SKM-1 treated with dmso at 0.1 percent for 144 hours (cell line): ENCODE results near the gene DPY19L3.
"Not testable (repeated sequence)": the region's sequence is repeated elsewhere in the genome, so short reads cannot be mapped to it uniquely, and the experiment has no call there.

Experiments used
- DNase-seq: peaks from one replicate; lab custom pipeline; 2025; ENCODE audit not compliant: unreplicated experiment; lab: John Stamatoyannopoulos, UW

Gene DPY19L3

GRCh38 chr19:32442650-32443049 lies 37.1 kb downstream of the DPY19L3 start:
- no peak for DNase-seq

DNA sequence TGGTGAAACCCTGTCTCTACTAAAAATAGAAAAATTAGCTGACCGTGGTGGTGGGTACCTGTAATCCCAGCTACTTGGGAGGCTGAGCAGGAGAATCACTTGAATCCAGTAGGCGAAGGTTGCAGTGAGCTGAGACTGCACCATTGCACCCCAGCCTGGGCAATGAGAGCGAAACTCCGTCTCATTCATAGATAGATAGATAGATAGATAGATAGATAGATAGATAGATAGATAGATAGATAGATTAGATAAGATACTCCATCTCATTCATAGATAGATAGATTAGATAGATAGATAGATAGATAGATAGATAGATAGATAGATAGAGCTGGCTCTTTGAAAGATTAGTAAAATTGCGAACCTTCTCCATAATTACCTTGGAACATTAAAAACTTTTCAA lies 42.0 kb downstream of the DPY19L3 start:
- DNase-seq, result not testable (repeated sequence)

GRCh38 chr19:32448026-32448425 lies 42.5 kb downstream of the DPY19L3 start:
- no peak for DNase-seq

- DNase-seq, result no peak
Measured at GRCh38 chr19:32450217-32450616, 44.6 kb downstream of the DPY19L3 start.

DNA sequence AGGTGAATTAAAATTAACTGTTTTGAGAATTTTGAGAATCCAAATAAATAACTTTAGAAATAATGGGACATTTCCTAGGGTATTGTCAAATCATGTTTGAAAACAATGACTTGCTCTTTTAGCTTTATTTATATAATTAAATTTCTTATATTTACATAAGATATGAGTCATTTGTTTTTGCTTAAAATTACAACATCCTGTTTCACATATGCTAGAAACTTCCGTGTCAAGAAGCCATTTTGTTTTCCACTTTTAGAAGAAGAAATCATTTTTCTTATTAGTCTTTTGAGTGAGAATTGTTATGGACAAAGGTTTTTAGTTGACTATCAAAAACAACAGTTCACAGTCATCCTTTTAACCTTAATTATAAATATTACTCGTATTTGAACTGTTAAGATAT lies 48.2 kb downstream of the DPY19L3 start:
- DNase-seq, result no peak

DNA sequence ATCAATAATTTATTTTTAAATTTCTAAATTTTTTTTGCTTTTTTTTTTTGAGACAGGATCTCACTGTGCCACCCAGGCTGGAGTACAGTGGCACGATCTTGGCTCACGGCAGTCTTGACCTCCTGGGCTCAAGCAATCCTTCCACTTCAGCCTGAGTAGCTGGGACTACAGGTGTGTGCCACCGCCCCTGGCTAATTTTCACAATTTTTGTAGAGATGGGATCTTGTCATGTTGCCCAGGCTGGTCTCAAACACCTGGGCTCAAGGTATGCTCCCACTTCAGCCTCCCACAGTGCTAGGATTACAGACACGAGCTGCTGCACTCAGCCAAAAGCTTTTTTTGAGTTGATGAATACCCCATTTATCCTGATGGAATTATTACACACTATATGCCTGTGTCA lies 50.8 kb downstream of the DPY19L3 start:
- no peak for DNase-seq

DNA sequence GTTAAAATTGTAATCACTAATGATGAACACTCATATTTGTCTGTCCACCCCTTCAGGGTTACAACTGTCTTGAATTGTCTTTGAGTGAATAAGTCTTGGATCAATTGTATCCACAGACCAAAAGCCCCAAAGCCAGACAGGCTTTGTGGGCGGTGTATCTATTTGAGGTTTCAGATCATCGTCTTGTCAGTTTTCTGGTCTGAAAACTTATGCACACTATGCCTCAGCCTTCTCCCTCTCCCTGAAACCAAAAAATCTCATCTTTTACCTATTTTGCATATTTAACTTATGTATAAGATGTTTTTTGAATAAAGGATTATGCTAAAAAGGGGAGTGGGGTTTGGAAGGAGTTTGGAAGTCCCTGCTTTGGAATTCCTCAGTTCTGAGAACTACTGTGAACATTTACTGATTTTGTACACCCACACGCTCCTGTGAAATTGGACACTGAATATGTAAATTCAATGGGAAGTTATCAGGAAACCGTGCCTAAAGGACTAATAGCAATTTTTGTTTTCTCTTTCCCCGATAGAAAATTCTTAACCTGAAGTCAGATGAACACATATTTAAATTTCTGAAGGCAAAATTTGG lies 52.1 kb downstream of the DPY19L3 start:
- no peak for DNase-seq

DNA sequence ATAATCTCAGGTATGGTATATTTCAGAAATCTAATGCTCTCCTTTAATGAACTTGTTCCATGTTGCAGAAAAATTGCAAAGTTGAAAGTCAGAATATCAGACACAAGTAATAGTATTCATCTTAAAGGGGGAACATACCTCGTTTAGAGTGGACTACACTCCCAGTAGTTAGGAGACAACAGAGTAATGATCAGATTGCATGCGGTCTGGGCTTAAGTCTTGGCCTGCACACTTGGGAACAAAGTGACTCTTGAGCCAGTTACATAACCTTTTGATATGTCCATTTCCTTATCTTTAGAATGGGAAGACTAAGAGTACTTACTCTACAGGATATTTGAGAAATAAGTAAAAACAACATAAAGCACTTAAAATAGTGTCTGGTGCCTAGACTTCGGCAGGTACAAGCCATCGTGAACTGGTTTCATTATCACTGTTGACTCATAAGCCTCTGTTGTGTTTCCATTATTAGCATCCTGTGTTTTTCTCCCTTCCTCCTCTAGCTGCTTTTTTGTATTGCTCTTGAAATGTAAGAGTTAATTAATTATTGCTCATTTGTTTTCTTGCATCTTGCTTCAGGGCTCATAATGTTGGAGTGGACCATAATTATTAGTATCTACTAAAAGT lies 53.0 kb downstream of the DPY19L3 start:
- DNase-seq, result no peak

DNA sequence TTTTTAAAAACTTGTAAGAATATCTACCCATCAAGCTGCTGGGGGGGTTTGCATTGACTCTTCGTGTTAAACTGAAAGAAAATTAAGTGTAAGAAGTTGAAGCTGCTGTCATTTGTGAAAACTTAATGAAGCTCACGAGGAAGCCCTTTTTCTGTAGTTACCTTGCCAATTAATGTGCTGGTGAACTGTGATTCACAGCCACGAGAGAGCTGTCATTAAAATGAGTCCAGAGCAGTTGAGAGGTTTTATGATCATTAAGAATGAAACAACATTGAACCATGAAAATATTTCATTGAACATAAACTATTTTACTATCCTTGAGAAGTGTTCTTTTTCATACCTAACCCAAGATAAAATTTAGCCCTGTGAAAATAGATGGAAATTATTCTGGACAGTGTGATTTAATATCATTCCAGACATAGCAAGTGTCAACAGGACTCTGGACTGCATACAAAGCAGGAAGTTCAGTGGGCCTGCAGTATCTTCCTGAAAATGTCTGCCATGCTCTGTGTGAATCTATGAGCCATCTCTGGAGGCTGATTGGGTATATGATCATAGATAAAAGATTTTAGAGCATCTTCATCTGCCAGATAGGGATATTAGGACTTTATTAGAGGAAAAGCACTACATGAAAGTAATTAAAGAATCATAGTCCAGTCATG lies 53.8 kb downstream of the DPY19L3 start:
- DNase-seq, result no peak

DNA sequence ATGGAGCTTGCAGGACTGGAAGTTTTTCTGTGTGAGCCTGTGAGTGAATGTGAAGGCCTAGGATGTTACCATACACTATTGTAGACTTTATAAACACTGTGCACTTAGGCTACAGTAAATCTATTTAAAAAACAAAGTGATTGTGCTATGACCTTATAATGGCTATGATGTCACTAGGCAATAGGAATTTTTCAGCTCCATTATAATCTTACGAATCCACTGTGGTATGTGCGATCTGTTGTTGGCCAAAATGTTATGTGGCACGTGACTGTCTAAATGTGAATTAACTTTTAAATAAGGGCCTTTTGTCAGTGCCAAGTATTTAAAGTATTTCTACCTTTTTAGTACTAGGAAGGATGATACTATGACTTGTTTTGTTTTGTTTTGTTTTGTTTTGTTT lies 54.9 kb downstream of the DPY19L3 start:
- no peak for DNase-seq

DNA sequence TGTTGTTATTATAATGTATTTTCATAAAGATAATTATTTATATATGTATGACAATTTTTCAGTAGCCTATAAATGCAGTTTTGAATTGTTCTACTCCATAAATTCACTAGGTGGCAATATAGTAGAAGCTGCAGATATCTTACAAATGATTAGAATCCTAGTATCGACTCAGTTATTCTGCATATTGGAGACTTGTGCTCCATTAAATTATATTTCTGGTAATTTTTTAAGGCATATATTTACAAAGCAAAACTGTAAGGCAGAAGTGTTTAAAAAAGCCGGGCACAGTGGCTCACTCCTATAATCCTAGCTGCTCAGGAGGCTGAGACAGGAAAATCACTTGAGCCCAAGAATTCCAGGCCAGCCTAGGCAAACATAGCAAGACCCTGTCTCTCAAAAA lies 58.7 kb downstream of the DPY19L3 start:
- no peak for DNase-seq

- DNase-seq, result no peak
Measured at GRCh38 chr19:32465176-32465575, 59.6 kb downstream of the DPY19L3 start.

- DNase-seq, result no peak
Measured at GRCh38 chr19:32469795-32470194, 64.2 kb downstream of the DPY19L3 start.

DNA sequence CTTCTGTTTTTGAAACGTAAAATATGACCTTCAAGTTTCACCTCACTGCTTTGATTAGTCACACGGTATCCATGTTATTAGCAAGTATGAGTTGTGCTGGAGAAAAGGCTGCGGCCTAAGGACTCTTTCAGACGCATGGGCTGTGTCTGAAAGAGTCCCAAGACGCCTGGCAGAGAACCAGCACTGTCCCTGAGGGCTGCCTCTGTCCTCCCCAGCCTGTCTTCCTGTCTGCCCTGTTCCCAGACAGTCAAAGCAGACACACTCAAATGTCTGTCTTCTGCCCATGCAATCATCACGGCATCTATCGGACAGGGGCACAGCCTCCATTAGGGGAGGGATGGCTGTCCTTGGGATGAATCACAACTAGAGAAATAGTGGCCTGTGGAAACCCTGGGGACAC lies 65.5 kb downstream of the DPY19L3 start:
- DNase-seq, result no peak

- DNase-seq, result no peak
Measured at GRCh38 chr19:32471811-32472210, 66.2 kb downstream of the DPY19L3 start.

DNA sequence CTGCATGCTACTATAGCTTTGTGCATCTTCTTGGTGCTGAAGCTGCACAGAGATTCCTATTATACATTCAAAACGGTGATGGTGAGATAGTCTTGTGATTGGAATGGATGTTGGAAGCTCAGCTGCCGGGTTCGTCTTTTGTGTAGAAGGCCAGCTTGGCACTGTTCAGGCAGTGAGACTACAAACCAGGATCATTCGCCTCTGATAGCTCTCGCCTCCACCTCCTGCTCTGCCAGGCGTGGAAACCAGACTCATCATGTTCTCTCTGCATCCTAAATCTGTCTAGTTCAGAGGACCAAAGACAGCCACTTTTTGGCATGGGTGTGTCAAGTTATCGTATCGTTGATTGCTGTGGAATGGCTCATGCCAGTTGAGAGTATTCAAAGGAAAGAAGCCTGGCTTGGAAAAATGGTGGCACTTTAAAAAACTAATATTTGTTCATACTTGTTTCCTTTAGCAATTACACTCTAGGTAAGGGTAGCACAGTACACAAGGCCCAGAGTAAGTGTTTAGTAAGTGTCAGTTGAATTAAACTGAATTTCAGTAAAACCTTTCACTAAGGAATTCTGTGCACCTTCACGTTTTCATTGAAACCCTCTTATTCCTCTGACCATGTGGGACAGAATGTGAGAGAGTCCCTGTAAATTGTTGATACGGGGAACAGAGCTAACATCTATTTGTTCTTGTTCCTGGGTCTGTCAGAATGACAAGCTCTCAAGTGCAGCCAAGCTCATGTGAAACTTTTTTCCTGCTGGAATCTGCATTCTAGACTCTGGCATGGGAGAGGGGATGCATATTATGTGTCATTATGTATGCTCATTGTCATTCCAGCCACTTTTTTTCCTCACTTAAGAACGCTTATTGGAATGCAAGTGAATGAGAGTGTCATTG lies 69.8 kb downstream of the DPY19L3 start:
- no peak for DNase-seq

DNA sequence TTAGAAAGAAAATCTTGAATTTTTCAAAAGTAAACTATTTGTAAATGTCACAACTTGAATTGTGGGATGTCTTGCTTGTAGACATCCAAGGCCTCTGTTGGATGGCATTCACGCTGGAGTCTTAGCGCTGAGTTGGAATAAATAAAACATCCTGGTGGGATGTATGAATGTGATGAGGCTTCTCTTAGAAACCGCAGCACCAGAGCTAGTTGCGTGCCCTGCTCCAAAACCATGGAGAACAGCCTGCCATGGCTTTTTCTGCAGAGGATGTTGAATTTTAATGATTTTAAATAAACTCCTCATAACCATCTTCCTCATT lies 70.4 kb downstream of the DPY19L3 start:
- DNase-seq, result no peak

DNA sequence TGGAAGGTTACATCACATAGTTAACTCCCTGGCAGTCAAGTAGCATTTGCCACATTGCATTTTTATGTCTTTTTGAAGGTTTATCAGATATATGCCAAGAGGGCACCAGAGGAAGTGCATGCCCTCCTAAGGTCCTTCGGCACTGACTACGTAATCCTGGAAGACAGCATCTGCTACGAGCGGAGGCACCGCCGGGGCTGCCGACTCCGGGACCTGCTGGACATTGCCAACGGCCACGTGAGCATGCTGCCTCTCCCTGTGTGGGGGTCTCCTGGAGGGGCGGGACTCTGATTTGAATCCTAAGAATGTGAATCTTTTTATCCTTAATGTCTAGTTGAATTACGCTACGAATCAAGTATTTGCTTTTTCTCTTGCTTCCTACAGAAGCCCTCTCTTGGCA lies 74.8 kb downstream of the DPY19L3 start:
- DNase-seq, result no peak

DNA sequence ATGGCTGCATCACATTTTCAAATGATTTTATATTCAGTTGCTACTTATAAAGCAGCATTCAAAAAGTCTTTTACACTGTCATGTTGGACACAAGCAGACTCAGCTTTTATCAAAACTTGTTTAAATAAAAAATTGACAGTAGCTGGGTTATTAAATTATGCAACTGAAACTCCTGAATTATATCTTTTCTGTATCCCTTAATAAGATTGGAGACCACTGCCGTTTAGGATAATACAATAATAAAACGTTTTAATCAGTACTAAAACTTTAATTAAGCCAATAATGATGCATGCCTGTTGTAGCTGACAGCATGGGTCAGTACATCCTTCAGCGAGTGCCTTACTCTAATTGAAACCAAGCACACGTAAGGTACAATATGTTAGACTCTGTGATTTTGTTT lies 78.0 kb downstream of the DPY19L3 start:
- DNase-seq, result no peak

- DNase-seq, result no peak
Measured at GRCh38 chr19:32489971-32490370, 84.4 kb downstream of the DPY19L3 start.

GRCh38 chr19:32497391-32497790 lies 91.8 kb downstream of the DPY19L3 start:
- DNase-seq, result no peak

DNA sequence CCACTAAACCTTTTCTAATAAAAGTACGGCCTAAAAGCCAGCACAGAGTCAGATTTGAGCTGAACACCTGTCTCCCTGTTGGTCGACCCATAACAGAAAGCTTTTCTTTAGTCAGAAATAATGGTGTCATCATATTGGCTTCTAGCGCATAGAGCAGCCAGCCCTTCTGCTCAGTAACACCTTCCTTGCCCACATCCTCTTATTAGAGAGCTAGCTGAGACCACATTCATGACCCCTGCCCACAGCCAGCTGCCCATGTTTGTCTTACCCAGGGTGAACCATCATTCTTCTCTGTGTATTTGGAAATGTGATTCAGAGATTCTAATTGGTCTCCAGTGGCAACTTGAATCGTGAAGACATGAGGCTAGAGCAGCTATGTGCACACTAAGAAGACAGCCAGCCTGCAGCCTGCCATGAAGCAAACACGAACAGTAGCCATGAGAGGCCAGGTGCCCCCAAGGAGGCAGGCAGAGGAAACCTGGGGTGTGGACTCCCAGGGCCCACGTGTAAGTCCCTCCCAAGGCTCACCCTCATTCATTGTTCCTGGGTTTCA lies 93.2 kb downstream of the DPY19L3 start:
- DNase-seq, result no peak
